Stimulated activated CD8-positive, alpha-beta memory T cell treated with anti-CD3 and anti-CD28 coated beads, Interleukin-4, amount 100 ng/mL, for 4 hours (primary cell): ENCODE measurements around the gene WDR5.
"Not testable (repeated sequence)": the region's sequence is repeated elsewhere in the genome, so short reads cannot be mapped to it uniquely, and the experiment has no call there.

Source experiments
- DNase-seq, 2 donors: peaks; one replicate each; pipeline ENCODE4 v3.0.0-alpha.2; 2020; ENCODE audit warnings: low read depth in 2 of 2, low spot score in 1 of 2

WDR5 gene

GRCh38 chr9:134135343-134136117 lies at the start of gene WDR5:
TSS of gene WDR5 (plus strand) at chr9:134136082. CDS start at chr9:134139878, 3,796 bp downstream.
- peak; percentile 76 to 78 for DNase-seq

GRCh38 chr9:134088063-134088725 lies 47.7 kb upstream of the WDR5 start:
- no peak for DNase-seq

GRCh38 chr9:134089972-134090371 lies 45.9 kb upstream of the WDR5 start:
- DNase-seq: no peak

- DNase-seq: peak in 1 of 2 donors; percentile 20
Observed at GRCh38 chr9:134099123-134099761, 36.6 kb upstream of the WDR5 start.

- DNase-seq: no peak
Observed at GRCh38 chr9:134100040-134100439, 35.8 kb upstream of the WDR5 start.

GRCh38 chr9:134101133-134101532 lies 34.7 kb upstream of the WDR5 start:
- not testable (repeated sequence) for DNase-seq

GRCh38 chr9:134101623-134102149 lies 34.2 kb upstream of the WDR5 start:
- DNase-seq: no peak

GRCh38 chr9:134103391-134103998 lies 32.4 kb upstream of the WDR5 start:
- DNase-seq: no peak

GRCh38 chr9:134111064-134111463 lies 24.8 kb upstream of the WDR5 start:
- DNase-seq: no peak

- DNase-seq: no peak
Observed at GRCh38 chr9:134112561-134112960, 23.3 kb upstream of the WDR5 start.

GRCh38 chr9:134118972-134119371 lies 16.9 kb upstream of the WDR5 start:
- DNase-seq: not testable (repeated sequence)

GRCh38 chr9:134123764-134124128 lies 12.1 kb upstream of the WDR5 start:
- no peak for DNase-seq

GRCh38 chr9:134125413-134126095 lies 10.3 kb upstream of the WDR5 start:
- no peak for DNase-seq

GRCh38 chr9:134126373-134126772 lies 9.5 kb upstream of the WDR5 start:
- DNase-seq: no peak

- DNase-seq: no peak
Observed at GRCh38 chr9:134127065-134127580, 8.8 kb upstream of the WDR5 start.

- no peak for DNase-seq
Observed at GRCh38 chr9:134127616-134128015, 8.3 kb upstream of the WDR5 start.

- DNase-seq: no peak
Observed at GRCh38 chr9:134128727-134129679, 6.9 kb upstream of the WDR5 start.

GRCh38 chr9:134130503-134131375 lies 5.1 kb upstream of the WDR5 start:
- DNase-seq: no peak
